Lower lobe of right lung (tissue), 2 donors: Measurements from ENCODE around the gene NOL9. TPM values are rescaled to one million over a fixed set of nuclear protein-coding genes. Genes with fewer than 3 reads are reported as not detected.

Experiments
- ATAC-seq, 2 donors: fragments of 200-7000 bp; cut with Tn5 transposase; one replicate each; pipeline ENCODE4 v1.9.1; 2020 to 2022; ENCODE audit warnings: mild to moderate bottlenecking in 2 of 2, moderate library complexity in 2 of 2
- DNase-seq: peaks from one replicate; pipeline ENCODE4 v3.0.0-alpha.2; 2020
- H3K27ac ChIP-seq: fragments of 200-600 bp; one replicate; pipeline ENCODE4 v1.8.0; 2022
- H3K27me3 ChIP-seq: fragments of 200-600 bp; one replicate; pipeline ENCODE4 v1.8.0; 2022; ENCODE audit warnings: low read depth
- H3K36me3 ChIP-seq: fragments of 200-600 bp; one replicate; pipeline ENCODE4 v1.8.0; 2022; ENCODE audit warnings: mild to moderate bottlenecking
- H3K4me1 ChIP-seq: fragments of 200-600 bp; one replicate; pipeline ENCODE4 v1.8.0; 2022
- H3K4me3 ChIP-seq: fragments of 200-600 bp; one replicate; pipeline ENCODE4 v1.8.0; 2022; ENCODE audit warnings: mild to moderate bottlenecking
- H3K9me3 ChIP-seq: fragments of 200-600 bp; one replicate; pipeline ENCODE4 v1.8.0; 2022
- intact Hi-C: fragments of 100-400 bp; cut with DNase I; formaldehyde crosslinking; loops from one replicate; pipeline ENCODE4 v1.11.0; 2022
- total RNA-seq: library from RNA; stranded (reverse); fragmentation: NEBNext Ultra II Directional; extraction: Animal tissue kit (Norgen Biotek cat#: 25700); gene quantifications from one replicate; pipeline ENCODE4 v1.2.1, GENCODE V29; 2021
- TF ChIP-seq, protein P1 (sequence below): fragments of 200-600 bp; IDR thresholded peaks from one replicate; pipeline ENCODE4 v1.8.0; 2022; ENCODE audit warnings: antibody characterized with exemption, mild to moderate bottlenecking
- donor health status: DM: no; HTN: yes; CAD: no; lungs with severe emphysema.

NOL9 gene
- total RNA-seq, 1 donor from 2014 or later = 19.4 TPM

DNA sequence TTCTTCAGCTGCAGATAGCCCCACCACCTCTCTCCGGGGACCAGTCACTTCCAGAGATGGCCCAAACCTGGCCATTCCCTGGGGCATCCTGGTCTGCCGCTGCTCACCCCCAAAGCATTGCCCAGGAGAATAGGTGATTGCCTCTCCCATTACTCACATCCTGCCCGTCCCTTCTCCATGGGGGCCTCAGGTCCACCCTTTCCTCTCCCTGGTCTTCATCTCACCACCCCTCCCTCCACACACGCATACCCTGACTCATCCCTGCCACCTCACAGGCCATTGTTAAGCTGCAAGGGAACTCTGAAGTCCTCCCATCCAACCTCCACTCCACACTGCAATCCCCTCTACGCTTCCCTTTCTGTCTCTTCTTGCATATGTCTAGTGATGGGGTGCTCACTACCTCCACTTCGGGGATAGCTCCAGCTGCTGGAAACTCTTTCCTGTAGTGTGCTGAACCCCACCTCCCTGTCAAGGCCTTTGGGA, 62.8 kb downstream of the NOL9 start, which contains the start of gene PLEKHG5:
PLEKHG5 (minus strand) TSS at position 188 of the 483 bp plus-strand sequence. CDS start 14,096 bp downstream, outside the sequence.
- DNase-seq (no peak), ATAC-seq (no peak)
- H3K4me3 ChIP-seq = peak within 1 kb of the TSS; percentile 64
- H3K9me3 ChIP-seq = no peaks in the 10 kb centered on the region
- H3K27ac ChIP-seq = peak within 1 kb of the TSS; percentile 73
- H3K4me1 ChIP-seq = peaks cover 43% of the 10 kb centered on the region
- TF ChIP-seq, protein P1, sequence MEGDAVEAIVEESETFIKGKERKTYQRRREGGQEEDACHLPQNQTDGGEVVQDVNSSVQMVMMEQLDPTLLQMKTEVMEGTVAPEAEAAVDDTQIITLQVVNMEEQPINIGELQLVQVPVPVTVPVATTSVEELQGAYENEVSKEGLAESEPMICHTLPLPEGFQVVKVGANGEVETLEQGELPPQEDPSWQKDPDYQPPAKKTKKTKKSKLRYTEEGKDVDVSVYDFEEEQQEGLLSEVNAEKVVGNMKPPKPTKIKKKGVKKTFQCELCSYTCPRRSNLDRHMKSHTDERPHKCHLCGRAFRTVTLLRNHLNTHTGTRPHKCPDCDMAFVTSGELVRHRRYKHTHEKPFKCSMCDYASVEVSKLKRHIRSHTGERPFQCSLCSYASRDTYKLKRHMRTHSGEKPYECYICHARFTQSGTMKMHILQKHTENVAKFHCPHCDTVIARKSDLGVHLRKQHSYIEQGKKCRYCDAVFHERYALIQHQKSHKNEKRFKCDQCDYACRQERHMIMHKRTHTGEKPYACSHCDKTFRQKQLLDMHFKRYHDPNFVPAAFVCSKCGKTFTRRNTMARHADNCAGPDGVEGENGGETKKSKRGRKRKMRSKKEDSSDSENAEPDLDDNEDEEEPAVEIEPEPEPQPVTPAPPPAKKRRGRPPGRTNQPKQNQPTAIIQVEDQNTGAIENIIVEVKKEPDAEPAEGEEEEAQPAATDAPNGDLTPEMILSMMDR = no peak
- H3K36me3 ChIP-seq = no peaks in the 10 kb centered on the region
- intact Hi-C loops = no loop called here
- H3K27me3 ChIP-seq = peaks cover 18% of the 10 kb centered on the region

DNA sequence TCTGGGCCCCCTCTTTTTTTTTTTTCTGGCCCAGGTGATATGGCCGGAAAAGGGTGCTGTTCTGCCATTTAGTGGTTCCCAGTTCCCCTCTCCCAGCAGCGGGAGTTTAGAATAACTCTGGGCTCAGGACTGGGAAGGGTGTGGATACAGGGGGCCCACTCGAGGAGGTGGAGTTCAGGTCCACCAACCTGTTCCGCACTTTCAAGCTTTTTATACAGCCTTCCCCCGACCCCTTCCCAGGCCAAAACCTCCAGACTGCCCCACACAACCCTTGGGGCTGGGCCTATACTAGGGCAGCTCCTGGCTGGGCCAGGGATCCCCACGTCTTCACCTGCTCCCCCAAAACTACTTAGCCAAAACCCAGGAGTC, 63.2 kb downstream of the NOL9 start:
- peak overlapping the region; percentile 64 for H3K4me3 ChIP-seq
- no peaks in the 10 kb centered on the region for H3K36me3 ChIP-seq
- H3K27ac ChIP-seq = peak overlapping the region; percentile 73
- ATAC-seq (no peak), DNase-seq (no peak)
- no peaks in the 10 kb centered on the region for H3K9me3 ChIP-seq
- H3K4me1 ChIP-seq = peaks cover 43% of the 10 kb centered on the region
- peaks cover 19% of the 10 kb centered on the region for H3K27me3 ChIP-seq
- intact Hi-C loops = no loop called here
- TF ChIP-seq, protein P1 = no peak

DNA sequence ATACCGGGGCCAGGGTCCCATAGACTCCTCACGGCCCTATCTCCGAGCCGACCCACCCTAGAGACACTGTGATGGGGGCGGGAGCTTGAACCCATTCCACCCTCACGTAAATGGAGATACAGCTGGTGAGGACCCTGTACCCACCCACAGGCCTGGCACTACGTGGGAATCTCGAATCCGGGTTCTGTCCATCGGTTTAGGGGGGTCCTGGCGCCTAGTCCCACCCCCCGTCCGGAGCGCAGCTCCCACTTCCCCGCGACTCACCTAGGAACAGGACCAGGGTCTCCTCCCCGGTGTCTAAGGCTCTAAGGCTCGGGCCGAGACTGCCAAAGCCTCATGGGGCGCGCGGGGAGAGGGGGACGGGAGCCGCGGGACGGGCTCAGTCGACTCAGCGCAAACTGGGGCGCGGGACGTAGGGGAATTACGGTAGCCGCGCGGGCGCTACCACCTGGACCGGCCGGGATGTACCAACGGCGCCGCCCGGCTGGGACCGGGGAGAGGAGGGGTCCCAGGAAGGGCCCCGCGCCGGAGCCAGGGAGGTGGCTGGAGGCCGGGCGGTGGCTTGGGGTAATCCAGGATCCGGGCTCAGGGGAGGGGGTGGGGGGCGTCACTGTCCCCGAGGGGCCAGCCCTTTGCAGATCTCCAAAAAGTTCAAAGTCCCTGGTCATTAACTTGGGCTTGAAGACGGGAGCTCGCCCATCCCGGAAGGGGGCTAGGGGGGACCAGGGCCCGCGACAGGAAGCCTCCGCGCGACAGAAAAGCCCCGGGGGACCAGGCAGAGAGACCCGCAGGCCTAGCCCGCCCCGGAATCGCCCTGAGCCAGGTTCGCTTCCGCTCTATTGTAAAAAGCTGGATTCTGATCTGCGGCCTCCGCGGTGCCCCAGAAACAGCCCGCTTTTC, 63.9 kb downstream of the NOL9 start:
- TF ChIP-seq, protein P1 = peak; percentile 43
- Histone ChIP-seq H3K4me1 (peaks cover 46% of the 10 kb centered on the region), H3K9me3 (no peaks in the 10 kb centered on the region), H3K27ac (peak overlapping the region; percentile 73), H3K4me3 (peak overlapping the region; percentile 64), H3K36me3 (no peaks in the 10 kb centered on the region), H3K27me3 (peaks cover 24% of the 10 kb centered on the region)
- ATAC-seq (peak; percentile 81 to 89), DNase-seq (peak; percentile 76)
- intact Hi-C loops = no loop called here

DNA sequence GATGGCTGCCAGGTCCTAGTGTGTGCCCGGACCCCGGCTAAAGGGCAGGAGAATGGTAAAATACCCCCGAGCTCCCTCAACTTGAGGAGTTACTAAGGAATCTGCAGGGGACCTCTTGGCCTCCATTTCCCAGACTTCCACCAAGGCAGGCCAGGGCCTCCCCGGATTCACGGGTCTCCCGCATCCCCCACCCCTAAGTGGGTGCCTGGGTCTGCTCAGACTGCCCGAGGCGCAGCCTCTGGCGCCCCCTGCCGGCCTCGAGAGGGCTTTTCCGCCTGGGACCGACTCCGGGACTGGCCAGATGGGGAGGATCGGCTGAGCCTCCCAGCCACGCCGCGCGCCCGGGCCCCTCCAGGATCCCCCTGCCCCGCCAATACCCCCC, 64.5 kb downstream of the NOL9 start:
- DNase-seq (peak; percentile 78), ATAC-seq (peak; percentile 83 to 84)
- TF ChIP-seq, protein P1 = peak; percentile 96
- intact Hi-C loops = no loop called here
- H3K36me3 ChIP-seq = no peaks in the 10 kb centered on the region
- no peaks in the 10 kb centered on the region for H3K9me3 ChIP-seq
- peaks cover 31% of the 10 kb centered on the region for H3K27me3 ChIP-seq
- H3K4me3 ChIP-seq = peak overlapping the region; percentile 64
- H3K27ac ChIP-seq = no peak overlapping the region
- H3K4me1 ChIP-seq = peaks cover 46% of the 10 kb centered on the region

DNA sequence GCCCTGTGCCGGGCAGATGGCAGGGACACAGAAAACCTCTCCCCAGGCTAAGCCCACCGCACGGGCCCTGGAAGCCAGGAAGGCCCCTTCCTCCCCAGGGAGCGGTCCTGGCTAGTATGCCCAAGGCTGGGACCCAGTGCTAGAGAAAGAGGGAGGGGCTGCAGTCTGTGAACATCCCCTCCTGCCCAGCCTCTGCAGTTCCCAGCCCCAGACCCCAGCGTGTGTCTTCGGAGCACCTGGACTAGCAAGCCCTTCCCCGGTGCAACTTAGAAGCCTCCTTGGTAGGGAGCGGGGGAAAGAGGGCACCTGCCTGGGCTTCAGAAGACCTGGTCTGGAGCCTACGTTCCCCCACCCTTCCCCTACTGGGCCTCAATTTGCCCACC, 64.9 kb downstream of the NOL9 start:
- H3K27me3 ChIP-seq = peaks cover 32% of the 10 kb centered on the region

More for the DNA sequence above, 64.9 kb downstream of the NOL9 start:
- Histone ChIP-seq H3K4me1 (peaks cover 47% of the 10 kb centered on the region), H3K4me3 (no peak overlapping the region), H3K27ac (no peak overlapping the region), H3K36me3 (no peaks in the 10 kb centered on the region), H3K9me3 (no peaks in the 10 kb centered on the region)
- intact Hi-C loops = no loop called here
- DNase-seq (no peak), ATAC-seq (no peak)
- TF ChIP-seq, protein P1 = no peak
